Hepatocyte (in vitro differentiated cells): ENCODE measurements around the gene CCNQ.

Source experiments
- EZH2 ChIP-seq: fragments of 200-600 bp; sonication (generic); IDR thresholded peaks from 2 replicates; pipeline ENCODE4 v1.6.1; 2016; ENCODE audit warnings: antibody characterized with exemption, mild to moderate bottlenecking, borderline replicate concordance
- TF ChIP-seq, protein P1 (sequence below): fragments of 200-600 bp; sonication (generic); IDR thresholded peaks from 2 replicates; pipeline ENCODE4 v1.5.1; 2016; ENCODE audit warnings: antibody characterized with exemption, mild to moderate bottlenecking; ENCODE audit not compliant: poor library complexity

DNA sequence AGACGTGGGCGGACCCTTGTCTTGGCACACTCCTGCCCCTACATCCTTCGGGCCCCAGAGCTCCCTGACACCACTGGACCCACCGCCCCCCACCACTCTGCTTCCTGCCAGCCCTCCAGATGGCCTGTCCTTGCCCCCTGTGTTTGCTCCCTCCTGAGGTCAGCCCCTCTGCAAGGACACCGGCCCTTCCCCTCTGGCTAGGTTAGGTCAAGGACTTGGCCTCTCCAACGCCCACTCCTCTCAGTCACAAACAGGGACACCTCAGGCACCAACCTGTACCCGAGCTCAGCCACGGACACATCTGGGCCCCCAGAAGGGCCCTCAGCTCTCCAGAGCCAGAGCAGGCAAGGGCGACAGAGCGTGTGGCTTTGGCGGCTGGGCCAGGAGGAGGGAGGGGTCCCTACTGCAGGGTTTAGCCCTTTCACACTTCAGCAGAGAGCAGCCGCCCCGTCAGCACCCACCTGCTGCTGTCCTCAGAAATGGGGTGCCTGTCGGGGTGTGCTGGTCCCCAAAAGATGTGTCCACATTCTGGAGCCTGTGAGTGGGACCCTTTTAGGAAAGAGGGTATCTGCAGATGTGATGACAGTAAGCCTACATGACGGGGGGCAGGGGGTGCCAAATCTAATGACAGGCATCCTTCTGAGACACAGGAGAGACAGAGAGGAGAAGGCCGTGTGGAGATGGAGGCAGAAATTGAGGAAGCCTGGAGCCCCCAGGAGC is 24.5 kb upstream of the CCNQ start:
- no peak for TF ChIP-seq EZH2
- TF ChIP-seq, protein P1, sequence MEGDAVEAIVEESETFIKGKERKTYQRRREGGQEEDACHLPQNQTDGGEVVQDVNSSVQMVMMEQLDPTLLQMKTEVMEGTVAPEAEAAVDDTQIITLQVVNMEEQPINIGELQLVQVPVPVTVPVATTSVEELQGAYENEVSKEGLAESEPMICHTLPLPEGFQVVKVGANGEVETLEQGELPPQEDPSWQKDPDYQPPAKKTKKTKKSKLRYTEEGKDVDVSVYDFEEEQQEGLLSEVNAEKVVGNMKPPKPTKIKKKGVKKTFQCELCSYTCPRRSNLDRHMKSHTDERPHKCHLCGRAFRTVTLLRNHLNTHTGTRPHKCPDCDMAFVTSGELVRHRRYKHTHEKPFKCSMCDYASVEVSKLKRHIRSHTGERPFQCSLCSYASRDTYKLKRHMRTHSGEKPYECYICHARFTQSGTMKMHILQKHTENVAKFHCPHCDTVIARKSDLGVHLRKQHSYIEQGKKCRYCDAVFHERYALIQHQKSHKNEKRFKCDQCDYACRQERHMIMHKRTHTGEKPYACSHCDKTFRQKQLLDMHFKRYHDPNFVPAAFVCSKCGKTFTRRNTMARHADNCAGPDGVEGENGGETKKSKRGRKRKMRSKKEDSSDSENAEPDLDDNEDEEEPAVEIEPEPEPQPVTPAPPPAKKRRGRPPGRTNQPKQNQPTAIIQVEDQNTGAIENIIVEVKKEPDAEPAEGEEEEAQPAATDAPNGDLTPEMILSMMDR = no peak
